ENCODE results near the gene KLF2.
A peak's percentile ranks its signal among the peaks of the same experiment; 100 is the strongest.
"Not testable (repeated sequence)": the region's sequence is repeated elsewhere in the genome, so short reads cannot be mapped to it uniquely, and the experiment has no call there.

KLF2 gene

GRCh38 chr19:16324384-16325160 is at the start of gene KLF2:
KLF2 (plus strand) TSS chr19:16324826; CDS start chr19:16324924, 98 bp downstream.
- H3K9me3 Mint-ChIP-seq: no peaks in the 10 kb centered on the region
- peaks cover 34 to 70% of the 10 kb centered on the region in 2 donors for H3K4me1 Mint-ChIP-seq
- H3K4me3 Mint-ChIP-seq: peak within 1 kb of the TSS; percentile 77 to 83
- H3K27me3 Mint-ChIP-seq: peaks cover 0 to 8% of the 10 kb centered on the region in 2 donors
- ATAC-seq (replicated peaks) (peak; percentile 63 to 70), DNase-seq (peak; percentile 83)
- H3K27ac Mint-ChIP-seq: peak within 1 kb of the TSS; percentile 91
- H3K36me3 Mint-ChIP-seq: peaks cover 9 to 16% of the 10 kb centered on the region in 2 donors

GRCh38 chr19:16280306-16280705 is 44.3 kb upstream of the KLF2 start:
- H3K27ac Mint-ChIP-seq: no peak overlapping the region
- peaks cover 23 to 41% of the 10 kb centered on the region in 2 donors for H3K4me1 Mint-ChIP-seq
- no peak for ATAC-seq (replicated peaks)
- no peaks in the 10 kb centered on the region for H3K9me3 Mint-ChIP-seq
- DNase-seq: no peak
- no peak overlapping the region for H3K4me3 Mint-ChIP-seq
- no peaks in the 10 kb centered on the region for H3K27me3 Mint-ChIP-seq
- H3K36me3 Mint-ChIP-seq: no peaks in the 10 kb centered on the region

GRCh38 chr19:16281743-16282142 is 42.9 kb upstream of the KLF2 start:
- peaks cover 2 to 8% of the 10 kb centered on the region in 2 donors for H3K27me3 Mint-ChIP-seq
- no peaks in the 10 kb centered on the region for H3K9me3 Mint-ChIP-seq
- H3K4me3 Mint-ChIP-seq: no peak overlapping the region
- H3K27ac Mint-ChIP-seq: no peak overlapping the region
- H3K4me1 Mint-ChIP-seq: peaks cover 31 to 55% of the 10 kb centered on the region in 2 donors
- ATAC-seq (replicated peaks) (no peak), DNase-seq (no peak)
- H3K36me3 Mint-ChIP-seq: no peaks in the 10 kb centered on the region

- DNase-seq (peak; percentile 69), ATAC-seq (replicated peaks) (peak; percentile 89 to 90)
- Mint-ChIP-seq H3K27ac (peak overlapping the region; percentile 96), H3K27me3 (peaks cover 8 to 16% of the 10 kb centered on the region in 2 donors), H3K4me1 (peaks cover 36 to 62% of the 10 kb centered on the region in 2 donors), H3K4me3 (peak overlapping the region; percentile 75 to 79), H3K9me3 (no peaks in the 10 kb centered on the region), H3K36me3 (no peaks in the 10 kb centered on the region)
Measured at GRCh38 chr19:16283210-16284061, 41.2 kb upstream of the KLF2 start.

- H3K4me3 Mint-ChIP-seq: peak overlapping the region; percentile 75 to 79
- no peaks in the 10 kb centered on the region for H3K9me3 Mint-ChIP-seq
- ATAC-seq (replicated peaks) (no peak), DNase-seq (no peak)
- peaks cover 36 to 62% of the 10 kb centered on the region in 2 donors for H3K4me1 Mint-ChIP-seq
- H3K27me3 Mint-ChIP-seq: peaks cover 8 to 16% of the 10 kb centered on the region in 2 donors
- no peak overlapping the region for H3K27ac Mint-ChIP-seq
- H3K36me3 Mint-ChIP-seq: peaks cover 0 to under 1% of the 10 kb centered on the region in 2 donors
Measured at GRCh38 chr19:16284505-16284904, 40.1 kb upstream of the KLF2 start.

- peaks cover 38 to 56% of the 10 kb centered on the region in 2 donors for H3K4me1 Mint-ChIP-seq
- peak overlapping the region in 1 of 2 donors; percentile 18 for H3K4me3 Mint-ChIP-seq
- DNase-seq; H3K9me3 Mint-ChIP-seq; ATAC-seq (replicated peaks); H3K36me3 Mint-ChIP-seq: not testable (repeated sequence)
- peak overlapping the region; percentile 10 for H3K27ac Mint-ChIP-seq
- peaks cover 8 to 16% of the 10 kb centered on the region in 2 donors for H3K27me3 Mint-ChIP-seq
Measured at GRCh38 chr19:16285079-16285478, 39.5 kb upstream of the KLF2 start.

GRCh38 chr19:16285769-16286498 is 38.7 kb upstream of the KLF2 start:
- DNase-seq (no peak), ATAC-seq (replicated peaks) (peak; percentile 20)
- no peaks in the 10 kb centered on the region for H3K9me3 Mint-ChIP-seq
- peaks cover 0 to 1% of the 10 kb centered on the region in 2 donors for H3K36me3 Mint-ChIP-seq
- peak overlapping the region; percentile 47 for H3K27ac Mint-ChIP-seq
- H3K4me3 Mint-ChIP-seq: peak overlapping the region; percentile 32 to 62
- H3K4me1 Mint-ChIP-seq: peaks cover 38 to 53% of the 10 kb centered on the region in 2 donors
- peaks cover 8 to 22% of the 10 kb centered on the region in 2 donors for H3K27me3 Mint-ChIP-seq

GRCh38 chr19:16288544-16288943 is 36.1 kb upstream of the KLF2 start:
- no peak for DNase-seq
- no peaks in the 10 kb centered on the region for H3K9me3 Mint-ChIP-seq
- H3K27ac Mint-ChIP-seq: no peak overlapping the region
- H3K36me3 Mint-ChIP-seq: peaks cover 0 to 1% of the 10 kb centered on the region in 2 donors
- ATAC-seq (replicated peaks): no peak
- no peak overlapping the region for H3K4me3 Mint-ChIP-seq
- peaks cover 23 to 39% of the 10 kb centered on the region in 2 donors for H3K4me1 Mint-ChIP-seq
- H3K27me3 Mint-ChIP-seq: peaks cover 8 to 22% of the 10 kb centered on the region in 2 donors

- ATAC-seq (replicated peaks) (no peak), DNase-seq (no peak)
- Mint-ChIP-seq H3K36me3 (peaks cover 0 to 1% of the 10 kb centered on the region in 2 donors), H3K27ac (peak overlapping the region; percentile 28), H3K27me3 (peaks cover 8 to 22% of the 10 kb centered on the region in 2 donors), H3K9me3 (no peaks in the 10 kb centered on the region), H3K4me3 (no peak overlapping the region), H3K4me1 (peaks cover 19 to 29% of the 10 kb centered on the region in 2 donors)
Measured at GRCh38 chr19:16289594-16289993, 35.0 kb upstream of the KLF2 start.

- H3K27ac Mint-ChIP-seq: no peak overlapping the region
- ATAC-seq (replicated peaks): no peak
Measured at GRCh38 chr19:16290692-16291091, 33.9 kb upstream of the KLF2 start.

GRCh38 chr19:16293118-16294091 is 31.2 kb upstream of the KLF2 start:
- no peak overlapping the region for H3K27ac Mint-ChIP-seq
- peaks cover 0 to 1% of the 10 kb centered on the region in 2 donors for H3K36me3 Mint-ChIP-seq
- no peak overlapping the region for H3K4me3 Mint-ChIP-seq
- no peaks in the 10 kb centered on the region for H3K9me3 Mint-ChIP-seq
- ATAC-seq (replicated peaks) (no peak), DNase-seq (no peak)
- H3K27me3 Mint-ChIP-seq: peaks cover 0 to 5% of the 10 kb centered on the region in 2 donors
- peaks cover 0 to 2% of the 10 kb centered on the region in 2 donors for H3K4me1 Mint-ChIP-seq

More at GRCh38 chr19:16290692-16291091, 33.9 kb upstream of the KLF2 start:
- peaks cover 8 to 22% of the 10 kb centered on the region in 2 donors for H3K27me3 Mint-ChIP-seq
- H3K4me3 Mint-ChIP-seq: no peak overlapping the region
- peaks cover 14 to 18% of the 10 kb centered on the region in 2 donors for H3K4me1 Mint-ChIP-seq
- peaks cover 0 to 1% of the 10 kb centered on the region in 2 donors for H3K36me3 Mint-ChIP-seq
- no peak for DNase-seq
- no peaks in the 10 kb centered on the region for H3K9me3 Mint-ChIP-seq

- Mint-ChIP-seq H3K4me3 (no peak overlapping the region), H3K36me3 (no peaks in the 10 kb centered on the region)
- DNase-seq: no peak
Measured at GRCh38 chr19:16295057-16295456, 29.6 kb upstream of the KLF2 start.

GRCh38 chr19:16296713-16297112 is 27.9 kb upstream of the KLF2 start:
- H3K9me3 Mint-ChIP-seq: no peaks in the 10 kb centered on the region
- H3K27ac Mint-ChIP-seq: no peak overlapping the region
- ATAC-seq (replicated peaks) (no peak), DNase-seq (no peak)
- H3K4me1 Mint-ChIP-seq: no peaks in the 10 kb centered on the region
- H3K4me3 Mint-ChIP-seq: no peak overlapping the region
- H3K36me3 Mint-ChIP-seq: no peaks in the 10 kb centered on the region
- H3K27me3 Mint-ChIP-seq: no peaks in the 10 kb centered on the region

More at GRCh38 chr19:16295057-16295456, 29.6 kb upstream of the KLF2 start:
- Mint-ChIP-seq H3K9me3 (no peaks in the 10 kb centered on the region), H3K27me3 (peaks cover 0 to 5% of the 10 kb centered on the region in 2 donors), H3K4me1 (no peaks in the 10 kb centered on the region), H3K27ac (no peak overlapping the region)
- ATAC-seq (replicated peaks): no peak

Measured in stimulated activated naive B cell treated with anti-CD40 and anti-IgM and Interleukin-4, amounts not matched to agents 10 μg/mL and 1 μg/mL and 100 μg/mL, for 72 hours (primary cell).